D721Med (cell line): ENCODE measurements around the gene TMEM218.

Source experiments
- DNase-seq: peaks from one replicate; pipeline ENCODE4 v3.0.0; 2011; ENCODE audit warnings: low spot score; ENCODE audit not compliant: insufficient read length
- FAIRE-seq: peaks from 2 replicates; lab custom pipeline; 2011; peaks lifted over from hg19 to GRCh38; lab: Jason Lieb, UNC
- CTCF ChIP-seq: IDR thresholded peaks from 2 replicates; pipeline ENCODE4 v1.5.1; 2012; ENCODE audit warnings: mild to moderate bottlenecking, control low read depth; ENCODE audit not compliant: insufficient read depth; ENCODE audit errors: missing control alignments

Gene TMEM218

GRCh38 chr11:125072218-125072960 is 39.0 kb downstream of the TMEM218 start:
- TF ChIP-seq CTCF, result no peak
- FAIRE-seq (no peak), DNase-seq (no peak)

GRCh38 chr11:125071846-125072217 is 39.6 kb downstream of the TMEM218 start:
- TF ChIP-seq CTCF, result no peak
- no peak for FAIRE-seq
- no peak for DNase-seq

DNA sequence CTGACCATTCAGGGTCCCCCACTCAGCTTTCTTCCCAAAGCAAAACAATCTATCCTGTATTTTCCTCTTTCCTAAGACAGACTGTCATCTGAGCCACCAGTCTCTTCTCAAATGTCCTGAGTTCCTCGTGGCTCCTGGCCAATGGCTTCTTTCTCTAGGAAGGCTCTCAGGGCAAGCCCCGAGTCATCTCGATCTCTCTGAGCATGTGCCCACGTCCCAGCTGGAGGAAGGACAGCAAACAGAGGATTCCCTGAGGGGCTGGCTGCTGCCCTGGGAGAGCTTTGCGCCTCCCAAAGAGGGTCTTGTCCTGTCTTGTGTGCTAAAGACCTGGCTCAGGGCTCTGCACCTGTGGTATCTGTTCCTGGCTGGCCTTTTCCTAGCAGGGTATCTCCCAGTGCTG is 40.0 kb downstream of the TMEM218 start:
- FAIRE-seq (no peak), DNase-seq (no peak)
- no peak for TF ChIP-seq CTCF

DNA sequence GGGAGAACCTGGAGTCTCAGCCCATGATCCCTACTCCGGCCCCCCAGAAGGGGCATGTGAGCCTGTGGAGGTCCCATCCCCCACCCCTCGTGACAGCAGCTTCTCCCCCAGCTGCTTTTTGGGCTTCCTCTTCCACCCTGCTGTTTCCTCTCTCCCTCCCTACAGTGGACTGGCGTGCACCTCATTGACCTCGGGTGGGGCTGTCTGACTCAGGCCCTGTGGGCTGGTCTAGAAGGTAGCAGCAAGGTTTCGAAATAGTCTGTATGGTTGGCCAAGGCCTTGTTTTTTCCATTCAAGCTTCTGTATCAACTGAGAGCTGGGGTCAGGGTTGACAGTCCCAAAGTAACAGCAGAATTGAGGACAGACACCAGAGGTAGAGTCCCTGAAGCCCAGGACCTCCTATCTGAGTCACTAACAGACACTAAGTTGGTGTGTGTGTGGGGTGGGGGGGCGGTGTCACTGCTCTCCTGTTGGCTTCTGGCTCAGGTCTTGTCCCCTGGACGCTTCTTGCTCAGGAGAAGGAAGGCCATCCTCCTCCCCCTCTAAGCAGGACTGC is 40.6 kb downstream of the TMEM218 start:
- TF ChIP-seq CTCF, result no peak
- no peak for DNase-seq

DNA sequence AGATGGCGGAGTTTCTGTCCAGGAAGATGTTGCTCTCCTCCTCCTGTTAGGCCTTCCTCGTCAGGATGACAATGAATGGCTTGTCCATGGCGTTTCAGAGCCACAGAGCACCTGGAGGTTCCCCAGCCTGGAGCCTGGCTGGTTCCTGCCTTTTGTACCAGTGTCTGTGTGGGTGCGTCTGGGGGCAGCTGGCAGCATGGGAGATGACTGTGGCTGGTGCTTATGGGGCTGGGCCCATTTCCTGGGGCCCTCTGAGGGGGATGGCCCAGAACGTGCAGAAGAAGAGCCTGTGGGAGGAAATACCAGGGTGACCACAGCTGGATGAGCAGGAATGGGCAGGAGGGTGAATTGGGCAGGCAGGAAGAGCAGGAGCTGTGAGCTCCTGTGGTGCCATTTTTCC is 41.6 kb downstream of the TMEM218 start:
- FAIRE-seq, result no peak

More for the DNA sequence above, 40.6 kb downstream of the TMEM218 start:
- no peak for FAIRE-seq

DNA sequence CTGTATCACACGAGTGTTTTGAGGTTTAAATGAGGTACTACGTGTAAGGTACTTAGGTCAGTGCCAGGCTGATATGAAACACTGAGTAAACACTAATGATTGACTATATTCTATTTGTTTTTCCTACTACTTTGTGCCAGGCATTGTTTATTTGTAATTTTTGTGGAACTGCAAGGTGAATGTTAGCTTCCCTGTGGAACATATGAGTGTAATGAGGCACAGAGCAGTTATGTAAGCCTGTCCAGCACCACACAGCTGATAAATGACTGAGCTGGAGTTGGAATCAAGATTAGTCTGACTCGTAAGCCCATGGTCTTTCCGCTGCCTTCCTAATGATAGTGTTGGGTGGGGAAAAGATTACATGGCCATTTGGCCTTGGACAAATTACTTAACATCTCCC is 42.4 kb downstream of the TMEM218 start:
- DNase-seq, result no peak
- FAIRE-seq, result no peak
- TF ChIP-seq CTCF, result no peak

More for the DNA sequence above, 41.6 kb downstream of the TMEM218 start:
- no peak for DNase-seq
- TF ChIP-seq CTCF, result no peak

- TF ChIP-seq CTCF, result no peak
- FAIRE-seq, result no peak
- no peak for DNase-seq
Measured at GRCh38 chr11:125068368-125068767, 43.1 kb downstream of the TMEM218 start.
